Cardiac fibroblast (primary cell): ENCODE data around the gene PSEN2.

Source experiments
- DNase-seq, 2 donors: peaks; one replicate each; pipeline versions ENCODE4 v3.0.0 to v3.0.0-alpha.2; 2010; ENCODE audit warnings: low read depth in 2 of 2
- H3K4me3 ChIP-seq, 2 donors: replicated peaks in 1 of 2; 1 replicate in 1 of 2; 2 replicates in 1 of 2; pipeline ENCODE4 v1.5.1; 2011; ENCODE audit warnings: low read depth in 2 of 2, low read length in 2 of 2, mild to moderate bottlenecking in 2 of 2, moderate library complexity in 1 of 2
- TF ChIP-seq, protein P1 (sequence below): IDR thresholded peaks from one replicate; pipeline ENCODE4 v1.5.1; 2011; ENCODE audit warnings: low read depth, mild to moderate bottlenecking, low read length, inconsistent platforms

PSEN2 gene

DNA sequence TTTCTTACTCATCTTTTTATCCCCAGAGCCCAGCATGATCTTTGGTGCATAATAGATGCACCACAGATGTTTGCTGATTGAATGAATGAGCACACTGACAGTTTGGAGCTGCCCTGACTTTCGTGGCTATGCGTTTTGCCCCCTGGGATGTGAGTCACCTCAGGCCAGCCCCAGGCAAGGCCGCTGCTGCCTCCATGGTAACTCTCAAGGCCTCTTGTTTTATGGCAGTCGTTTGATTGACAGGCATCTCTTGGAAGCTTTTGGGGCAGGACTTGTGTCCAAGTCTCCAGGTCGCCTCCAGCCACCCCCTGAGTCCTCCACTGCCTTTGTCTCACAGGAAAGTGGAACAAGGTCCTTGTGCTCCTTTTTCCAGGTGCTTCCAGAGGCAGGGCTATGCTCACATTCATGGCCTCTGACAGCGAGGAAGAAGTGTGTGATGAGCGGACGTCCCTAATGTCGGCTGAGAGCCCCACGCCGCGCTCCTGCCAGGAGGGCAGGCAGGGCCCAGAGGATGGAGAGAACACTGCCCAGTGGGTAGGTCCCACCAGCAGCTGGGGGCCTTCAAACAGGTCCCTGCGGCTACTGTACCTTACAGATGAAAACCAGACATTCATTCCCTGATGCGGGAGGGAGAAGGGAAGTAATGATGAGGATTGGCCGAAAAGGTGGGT is 11.2 kb downstream of the PSEN2 start:
- no peak for DNase-seq
- no peak overlapping the region for H3K4me3 ChIP-seq
- TF ChIP-seq, protein P1, sequence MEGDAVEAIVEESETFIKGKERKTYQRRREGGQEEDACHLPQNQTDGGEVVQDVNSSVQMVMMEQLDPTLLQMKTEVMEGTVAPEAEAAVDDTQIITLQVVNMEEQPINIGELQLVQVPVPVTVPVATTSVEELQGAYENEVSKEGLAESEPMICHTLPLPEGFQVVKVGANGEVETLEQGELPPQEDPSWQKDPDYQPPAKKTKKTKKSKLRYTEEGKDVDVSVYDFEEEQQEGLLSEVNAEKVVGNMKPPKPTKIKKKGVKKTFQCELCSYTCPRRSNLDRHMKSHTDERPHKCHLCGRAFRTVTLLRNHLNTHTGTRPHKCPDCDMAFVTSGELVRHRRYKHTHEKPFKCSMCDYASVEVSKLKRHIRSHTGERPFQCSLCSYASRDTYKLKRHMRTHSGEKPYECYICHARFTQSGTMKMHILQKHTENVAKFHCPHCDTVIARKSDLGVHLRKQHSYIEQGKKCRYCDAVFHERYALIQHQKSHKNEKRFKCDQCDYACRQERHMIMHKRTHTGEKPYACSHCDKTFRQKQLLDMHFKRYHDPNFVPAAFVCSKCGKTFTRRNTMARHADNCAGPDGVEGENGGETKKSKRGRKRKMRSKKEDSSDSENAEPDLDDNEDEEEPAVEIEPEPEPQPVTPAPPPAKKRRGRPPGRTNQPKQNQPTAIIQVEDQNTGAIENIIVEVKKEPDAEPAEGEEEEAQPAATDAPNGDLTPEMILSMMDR = no peak

DNA sequence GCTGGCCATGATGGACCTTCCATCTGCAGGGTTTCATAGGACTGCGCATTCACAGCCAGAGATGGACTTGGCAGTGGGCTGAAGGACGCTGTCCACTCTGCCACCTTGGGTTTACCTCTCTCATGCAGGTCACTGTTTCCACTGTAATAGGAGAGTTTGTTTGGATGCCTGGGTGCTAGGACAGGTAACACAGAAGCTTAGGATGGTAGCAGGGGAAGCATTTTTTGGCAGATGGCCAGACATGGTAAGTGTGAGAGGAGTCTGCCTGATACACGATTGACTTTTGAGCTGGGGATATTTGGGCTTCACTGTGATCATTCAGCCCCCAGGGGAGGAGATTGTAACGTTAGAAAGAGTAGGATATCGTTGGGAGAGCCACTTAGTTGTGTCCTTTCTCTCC is 11.8 kb downstream of the PSEN2 start:
- no peak for DNase-seq
- no peak overlapping the region for H3K4me3 ChIP-seq
- TF ChIP-seq, protein P1 = no peak

DNA sequence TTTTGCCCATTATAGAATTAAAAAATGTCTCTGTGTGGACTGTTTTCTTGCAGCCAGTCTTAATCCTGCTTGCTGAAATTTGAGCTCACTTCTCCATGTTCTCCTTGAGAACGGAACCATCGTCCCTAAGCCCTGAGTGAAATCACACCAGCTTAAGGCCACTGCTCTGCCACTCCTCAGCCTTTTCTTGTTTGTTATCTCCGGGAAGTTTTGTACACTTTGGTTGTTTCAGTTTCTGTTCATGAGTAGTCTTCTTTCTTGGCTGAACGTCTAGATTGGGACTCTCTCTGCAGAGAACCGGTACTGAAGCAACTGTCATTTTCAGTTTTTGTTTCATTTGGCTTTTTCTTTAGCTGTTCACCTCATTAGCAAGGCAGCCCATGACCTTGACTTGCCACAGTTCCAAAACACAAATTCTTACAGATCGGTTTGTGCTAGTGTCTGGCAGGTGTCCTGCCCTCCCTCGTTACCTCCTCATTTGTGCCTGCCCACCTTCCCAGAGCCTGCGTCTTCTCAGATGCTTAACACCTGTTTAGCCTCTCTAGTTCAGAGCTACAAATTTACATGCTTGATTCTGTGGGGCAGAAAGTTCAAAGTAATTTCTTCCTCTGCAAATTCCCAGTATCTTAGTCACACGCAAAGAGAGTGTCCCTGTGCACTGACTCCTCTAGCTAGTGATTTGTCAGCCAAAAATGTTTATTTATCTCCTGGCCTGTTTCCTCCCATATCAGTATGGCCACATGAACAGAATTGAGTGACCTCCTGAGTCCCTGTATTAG is 12.4 kb downstream of the PSEN2 start:
- TF ChIP-seq, protein P1 = no peak
- DNase-seq = peak; percentile 34 to 54
- H3K4me3 ChIP-seq = no peak overlapping the region

DNA sequence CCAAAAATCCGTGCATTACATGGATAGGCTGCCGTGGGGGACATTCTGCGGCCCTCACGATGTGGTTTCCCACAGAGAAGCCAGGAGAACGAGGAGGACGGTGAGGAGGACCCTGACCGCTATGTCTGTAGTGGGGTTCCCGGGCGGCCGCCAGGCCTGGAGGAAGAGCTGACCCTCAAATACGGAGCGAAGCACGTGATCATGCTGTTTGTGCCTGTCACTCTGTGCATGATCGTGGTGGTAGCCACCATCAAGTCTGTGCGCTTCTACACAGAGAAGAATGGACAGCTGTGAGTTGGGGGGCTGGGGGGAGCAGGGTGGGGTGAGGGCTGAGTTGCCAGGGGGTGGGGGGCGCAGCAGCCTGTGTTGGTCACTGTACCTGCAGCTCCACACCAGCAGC is 13.2 kb downstream of the PSEN2 start:
- no peak overlapping the region for H3K4me3 ChIP-seq
- no peak for DNase-seq
- TF ChIP-seq, protein P1 = no peak

DNA sequence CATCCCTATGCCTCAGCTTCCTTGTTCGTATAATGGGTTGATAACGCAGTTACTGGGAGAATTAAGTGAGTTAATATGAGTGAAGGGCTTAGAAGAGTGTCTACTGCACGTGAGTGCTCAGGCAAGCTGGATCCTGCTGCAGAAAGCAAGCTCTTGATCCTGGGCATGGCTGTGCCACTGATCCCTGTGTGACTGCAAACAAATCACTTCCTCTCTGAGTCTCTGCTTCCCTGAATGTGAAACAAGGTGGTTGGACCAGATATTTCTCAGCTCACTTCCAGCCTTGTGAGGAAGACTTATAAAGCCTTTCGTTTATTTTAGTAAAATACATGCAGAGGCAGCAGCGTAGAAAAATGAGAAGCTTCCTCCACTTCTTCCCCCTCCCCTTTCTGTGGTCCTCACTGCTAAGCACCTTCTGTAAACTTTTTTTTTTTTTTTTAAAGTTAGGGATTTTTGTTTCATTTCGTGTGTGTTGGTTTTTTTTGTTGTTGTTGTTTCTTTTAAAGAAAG is 13.8 kb downstream of the PSEN2 start:
- no peak overlapping the region for H3K4me3 ChIP-seq
- DNase-seq = no peak
- TF ChIP-seq, protein P1 = no peak

DNA sequence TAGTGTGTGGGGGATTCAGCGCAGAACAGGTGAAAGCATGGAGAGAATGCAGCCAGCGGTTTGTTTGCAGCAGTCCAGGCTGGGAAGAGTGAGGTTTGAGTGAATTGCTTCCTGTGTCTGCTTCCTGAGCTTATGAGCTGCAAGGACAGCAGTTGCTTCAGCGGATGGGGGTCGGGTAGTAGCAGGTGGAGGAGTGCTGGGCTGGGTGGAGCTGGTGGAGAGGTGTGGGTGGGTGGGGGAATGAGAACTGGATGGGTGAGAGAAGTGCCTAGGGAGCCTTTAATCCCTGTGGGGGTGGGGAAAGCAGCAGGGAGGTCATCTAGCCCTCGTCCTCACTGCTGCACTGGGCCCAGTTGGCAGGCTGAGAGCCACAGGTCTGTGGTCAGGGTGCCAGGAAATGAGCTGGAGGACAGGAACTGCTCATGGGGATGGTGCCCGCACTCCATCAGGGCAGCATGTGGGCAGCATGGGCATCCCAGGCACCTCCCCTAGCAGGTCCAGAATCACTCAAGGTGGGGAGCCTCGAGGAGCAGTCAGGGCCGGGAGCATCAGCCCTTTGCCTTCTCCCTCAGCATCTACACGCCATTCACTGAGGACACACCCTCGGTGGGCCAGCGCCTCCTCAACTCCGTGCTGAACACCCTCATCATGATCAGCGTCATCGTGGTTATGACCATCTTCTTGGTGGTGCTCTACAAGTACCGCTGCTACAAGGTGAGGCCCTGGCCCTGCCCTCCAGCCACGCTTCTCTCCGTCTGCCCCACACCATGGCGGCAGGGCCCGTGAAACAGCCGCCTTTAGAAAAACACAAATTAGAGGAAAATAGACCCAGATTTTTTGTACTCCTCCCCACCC is 14.8 kb downstream of the PSEN2 start:
- no peak overlapping the region for H3K4me3 ChIP-seq
- TF ChIP-seq, protein P1 = no peak
- DNase-seq = no peak
